Activated T-cell treated with anti-CD3 and anti-CD28 coated beads for 24 hours (primary cell): ENCODE results near the gene CFAP410.
"Not testable (repeated sequence)": the region's sequence is repeated elsewhere in the genome, so short reads cannot be mapped to it uniquely, and the experiment has no call there.

Experiments used
- DNase-seq: peaks from one replicate; pipeline ENCODE4 v3.0.0-alpha.2; 2020; ENCODE audit warnings: low read depth

Gene CFAP410

GRCh38 chr21:44316277-44316900, 22.8 kb downstream of the CFAP410 start:
- DNase-seq = no peak

GRCh38 chr21:44315691-44316203, 23.4 kb downstream of the CFAP410 start:
- no peak for DNase-seq

GRCh38 chr21:44314561-44314960, 24.6 kb downstream of the CFAP410 start:
- no peak for DNase-seq

- DNase-seq = no peak
These were observed 25.1 kb downstream of the CFAP410 start for GRCh38 chr21:44314128-44314527.

- DNase-seq = no peak
These were observed 25.7 kb downstream of the CFAP410 start for GRCh38 chr21:44313451-44313850.

- no peak for DNase-seq
These were observed 26.5 kb downstream of the CFAP410 start for GRCh38 chr21:44312716-44313115.

- no peak for DNase-seq
These were observed 27.1 kb downstream of the CFAP410 start for GRCh38 chr21:44312089-44312488.

GRCh38 chr21:44310628-44311507, 28.3 kb downstream of the CFAP410 start:
- DNase-seq = no peak

- no peak for DNase-seq
These were observed 32.1 kb downstream of the CFAP410 start for GRCh38 chr21:44306936-44307704.

GRCh38 chr21:44305691-44306090, 33.5 kb downstream of the CFAP410 start:
- DNase-seq = no peak

GRCh38 chr21:44304877-44305293, 34.3 kb downstream of the CFAP410 start:
- DNase-seq = no peak

GRCh38 chr21:44304011-44304616, 35.1 kb downstream of the CFAP410 start:
- DNase-seq = no peak

- no peak for DNase-seq
These were observed 35.7 kb downstream of the CFAP410 start for GRCh38 chr21:44303490-44303981.

GRCh38 chr21:44302573-44303401, 36.4 kb downstream of the CFAP410 start:
- not testable (repeated sequence) for DNase-seq

- no peak for DNase-seq
These were observed 37.2 kb downstream of the CFAP410 start for GRCh38 chr21:44301961-44302406.

- DNase-seq = no peak
These were observed 38.0 kb downstream of the CFAP410 start for GRCh38 chr21:44301141-44301540.

- peak; percentile 48 for DNase-seq
These were observed 38.8 kb downstream of the CFAP410 start for GRCh38 chr21:44300262-44300959.

GRCh38 chr21:44299458-44300261, 39.5 kb downstream of the CFAP410 start, which contains the start of gene PFKL:
Gene PFKL, plus strand, starts transcription at chr21:44300053. Its CDS starts 53 bp downstream, at chr21:44300106.
- DNase-seq = peak; percentile 43

- no peak for DNase-seq
These were observed 40.1 kb downstream of the CFAP410 start for GRCh38 chr21:44299085-44299457.
